ENCODE results near the gene STX7.

DNA sequence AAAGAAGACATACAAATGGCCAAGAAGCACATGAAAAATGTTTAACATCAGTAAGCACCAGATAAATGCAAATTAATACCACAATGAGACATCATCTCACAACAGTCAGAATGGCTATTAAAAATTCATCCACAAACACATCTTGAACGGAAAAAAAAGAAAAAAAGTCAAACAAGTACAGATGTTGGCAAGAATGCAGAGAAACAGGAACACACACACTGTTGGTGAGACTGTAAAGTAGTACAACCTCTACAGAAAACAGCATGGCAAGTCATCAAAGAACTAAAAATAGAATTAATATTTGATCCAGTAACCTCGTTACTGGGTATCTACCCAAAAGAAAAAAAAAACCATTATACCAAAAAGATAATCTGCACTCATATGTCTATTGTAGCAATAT lies 6.5 kb downstream of the STX7 start:
- TF ChIP-seq, protein P1, sequence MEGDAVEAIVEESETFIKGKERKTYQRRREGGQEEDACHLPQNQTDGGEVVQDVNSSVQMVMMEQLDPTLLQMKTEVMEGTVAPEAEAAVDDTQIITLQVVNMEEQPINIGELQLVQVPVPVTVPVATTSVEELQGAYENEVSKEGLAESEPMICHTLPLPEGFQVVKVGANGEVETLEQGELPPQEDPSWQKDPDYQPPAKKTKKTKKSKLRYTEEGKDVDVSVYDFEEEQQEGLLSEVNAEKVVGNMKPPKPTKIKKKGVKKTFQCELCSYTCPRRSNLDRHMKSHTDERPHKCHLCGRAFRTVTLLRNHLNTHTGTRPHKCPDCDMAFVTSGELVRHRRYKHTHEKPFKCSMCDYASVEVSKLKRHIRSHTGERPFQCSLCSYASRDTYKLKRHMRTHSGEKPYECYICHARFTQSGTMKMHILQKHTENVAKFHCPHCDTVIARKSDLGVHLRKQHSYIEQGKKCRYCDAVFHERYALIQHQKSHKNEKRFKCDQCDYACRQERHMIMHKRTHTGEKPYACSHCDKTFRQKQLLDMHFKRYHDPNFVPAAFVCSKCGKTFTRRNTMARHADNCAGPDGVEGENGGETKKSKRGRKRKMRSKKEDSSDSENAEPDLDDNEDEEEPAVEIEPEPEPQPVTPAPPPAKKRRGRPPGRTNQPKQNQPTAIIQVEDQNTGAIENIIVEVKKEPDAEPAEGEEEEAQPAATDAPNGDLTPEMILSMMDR (IDR thresholded peaks at IDR 0.05) = no peak
- no peak for TF ChIP-seq POLR2A (IDR thresholded peaks at IDR 0.05)
